GM19328 (cell line): ENCODE data around the gene FERMT1.

Source experiments
- ATAC-seq: cut with Tn5 transposase; IDR thresholded peaks from one replicate; pipeline ENCODE4 v1.9.1; 2021; ENCODE audit warnings: mild to moderate bottlenecking, moderate library complexity; ENCODE audit not compliant: unreplicated experiment

The FERMT1 gene, protein sequence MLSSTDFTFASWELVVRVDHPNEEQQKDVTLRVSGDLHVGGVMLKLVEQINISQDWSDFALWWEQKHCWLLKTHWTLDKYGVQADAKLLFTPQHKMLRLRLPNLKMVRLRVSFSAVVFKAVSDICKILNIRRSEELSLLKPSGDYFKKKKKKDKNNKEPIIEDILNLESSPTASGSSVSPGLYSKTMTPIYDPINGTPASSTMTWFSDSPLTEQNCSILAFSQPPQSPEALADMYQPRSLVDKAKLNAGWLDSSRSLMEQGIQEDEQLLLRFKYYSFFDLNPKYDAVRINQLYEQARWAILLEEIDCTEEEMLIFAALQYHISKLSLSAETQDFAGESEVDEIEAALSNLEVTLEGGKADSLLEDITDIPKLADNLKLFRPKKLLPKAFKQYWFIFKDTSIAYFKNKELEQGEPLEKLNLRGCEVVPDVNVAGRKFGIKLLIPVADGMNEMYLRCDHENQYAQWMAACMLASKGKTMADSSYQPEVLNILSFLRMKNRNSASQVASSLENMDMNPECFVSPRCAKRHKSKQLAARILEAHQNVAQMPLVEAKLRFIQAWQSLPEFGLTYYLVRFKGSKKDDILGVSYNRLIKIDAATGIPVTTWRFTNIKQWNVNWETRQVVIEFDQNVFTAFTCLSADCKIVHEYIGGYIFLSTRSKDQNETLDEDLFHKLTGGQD

DNA sequence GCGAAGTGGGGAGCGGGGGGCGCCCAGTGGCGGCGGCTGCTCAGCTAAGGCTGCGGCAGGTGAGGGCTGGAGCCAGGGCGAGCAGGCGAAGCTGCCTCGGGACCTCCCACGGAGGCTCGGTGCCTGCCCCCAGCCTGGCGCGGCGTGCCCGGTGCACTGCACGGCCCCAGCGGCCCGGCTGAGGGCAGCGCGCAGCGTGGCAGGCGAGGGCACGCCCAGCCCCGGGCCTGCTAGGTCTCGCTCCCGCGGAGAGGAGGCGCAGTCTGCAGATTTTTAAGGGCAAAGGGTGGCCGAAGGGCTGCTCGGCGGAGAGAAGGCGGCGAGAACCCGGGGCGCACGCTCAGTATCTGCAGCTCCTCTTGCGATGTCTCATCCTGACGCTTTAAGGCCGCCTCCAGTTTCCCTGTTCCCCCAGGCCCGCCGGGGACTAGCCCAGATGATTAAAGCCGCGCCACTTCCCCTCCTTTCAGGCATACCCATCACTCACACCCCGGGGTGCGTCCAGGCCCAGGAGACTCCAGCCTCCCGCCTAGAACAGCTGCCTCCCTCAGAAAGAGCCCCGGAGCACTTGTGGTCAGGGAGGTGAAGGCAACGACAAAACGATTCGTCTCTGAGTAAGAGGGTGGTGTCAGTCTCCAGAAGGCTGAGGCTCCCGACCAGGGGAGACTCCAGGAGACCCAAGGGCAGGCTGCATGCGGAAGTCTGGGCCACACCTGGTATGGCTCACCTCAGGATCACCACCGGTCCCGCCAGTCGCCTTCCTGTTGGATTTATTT is at the start of gene FERMT1:
TSS of gene FERMT1 (minus strand) at position 158 of the 776 bp plus-strand sequence. CDS start 3,476 bp downstream, outside the sequence.
- no peak for ATAC-seq

DNA sequence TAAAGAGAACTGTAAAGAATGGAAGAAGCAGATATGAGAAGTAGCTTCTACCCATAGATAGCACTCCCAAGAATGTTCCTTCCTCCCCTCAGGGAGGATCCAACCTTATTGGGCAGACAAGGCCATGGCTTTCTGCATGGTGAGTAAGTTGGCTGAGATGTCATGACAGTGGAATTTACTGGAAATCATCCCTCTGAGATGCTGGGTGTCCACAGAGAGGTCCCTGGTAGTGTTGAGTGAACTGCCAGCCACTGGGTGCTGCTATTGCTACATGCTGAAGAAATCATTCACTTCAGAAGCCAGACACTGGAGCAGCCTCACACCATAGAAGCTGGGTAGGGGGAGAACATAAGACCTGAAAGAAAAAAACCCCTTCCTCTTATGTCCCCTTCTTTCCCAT is 46.4 kb upstream of the FERMT1 start:
- ATAC-seq = no peak

DNA sequence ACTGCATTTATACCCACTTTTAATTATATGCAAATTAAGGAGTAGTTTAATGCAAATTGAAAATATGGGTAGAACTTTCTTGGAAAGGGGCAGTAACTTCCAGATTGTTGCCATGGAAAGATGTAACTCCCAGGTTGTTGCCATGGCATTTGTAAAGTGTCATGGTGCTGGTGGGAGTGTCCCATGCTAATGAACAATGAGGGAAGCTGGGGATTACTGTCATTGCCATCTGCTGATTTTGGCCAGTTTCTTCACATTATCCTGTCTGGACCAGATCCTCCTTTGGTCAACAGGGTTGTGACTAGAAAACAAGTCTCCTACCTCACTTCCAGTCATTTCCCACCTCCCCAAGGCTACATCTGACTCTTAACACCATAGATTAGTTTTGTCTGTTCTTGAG is 45.4 kb upstream of the FERMT1 start:
- ATAC-seq = no peak

DNA sequence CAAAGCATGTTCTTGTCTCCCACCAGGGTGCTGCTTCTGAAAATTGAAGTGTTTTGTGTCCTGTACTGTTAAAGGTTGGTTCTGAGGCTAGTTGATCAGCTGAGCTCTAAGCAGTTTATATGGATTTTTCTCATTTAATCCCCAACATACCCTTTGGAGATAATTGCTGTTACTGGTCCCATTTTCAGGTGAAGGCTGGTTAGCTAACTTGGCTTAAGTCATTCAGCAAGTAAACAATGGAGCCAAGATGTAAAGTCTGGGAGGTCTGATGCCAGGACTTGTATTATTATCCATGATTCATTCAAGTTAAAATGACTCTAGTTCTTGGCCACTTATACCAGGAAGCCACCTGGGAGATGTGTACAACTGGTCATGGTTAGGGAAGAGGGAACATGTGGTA is 42.5 kb upstream of the FERMT1 start:
- ATAC-seq = no peak

DNA sequence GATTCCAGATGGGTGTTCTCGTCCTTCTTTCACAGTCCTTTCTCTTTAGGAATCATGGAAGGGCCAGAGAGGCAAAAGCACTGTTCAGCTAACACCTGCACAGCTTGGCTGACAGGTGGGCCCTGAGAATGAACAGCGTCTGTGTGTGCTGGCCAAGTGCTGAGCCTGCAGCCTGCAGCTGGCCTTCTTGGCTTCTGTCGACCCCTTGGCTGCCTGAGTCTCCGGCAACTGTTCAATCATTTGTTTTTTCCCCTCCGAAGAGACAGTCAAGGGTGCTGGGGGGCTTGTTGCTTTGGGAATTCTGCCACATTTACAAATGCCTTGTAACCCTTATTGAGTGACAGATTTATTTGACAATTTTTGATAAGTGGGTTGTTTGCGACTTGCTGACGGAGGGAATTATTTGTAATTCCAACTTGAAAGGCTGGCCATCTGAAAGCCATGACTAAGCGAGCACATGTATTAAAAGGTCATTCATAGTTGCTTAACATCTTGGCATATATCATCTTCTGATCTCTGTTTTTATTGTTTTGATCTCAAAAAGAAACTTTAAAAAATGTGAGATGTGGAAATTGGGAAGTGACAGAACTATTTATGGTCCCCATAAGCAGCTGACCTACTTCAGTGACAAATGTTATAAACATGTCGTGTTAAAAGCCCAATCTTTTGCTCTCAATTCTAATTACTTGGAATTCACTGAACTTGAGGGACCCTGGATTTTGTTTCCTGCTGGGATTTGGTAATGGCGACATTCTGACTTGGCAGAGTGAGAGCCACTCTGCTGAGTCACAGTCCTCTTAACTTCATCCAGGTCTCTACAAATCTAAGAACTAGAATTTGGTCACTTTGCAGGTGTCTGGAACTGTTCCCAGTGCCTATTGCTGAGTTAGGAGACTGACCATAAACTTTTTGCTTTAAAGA is 41.9 kb upstream of the FERMT1 start:
- ATAC-seq = no peak

DNA sequence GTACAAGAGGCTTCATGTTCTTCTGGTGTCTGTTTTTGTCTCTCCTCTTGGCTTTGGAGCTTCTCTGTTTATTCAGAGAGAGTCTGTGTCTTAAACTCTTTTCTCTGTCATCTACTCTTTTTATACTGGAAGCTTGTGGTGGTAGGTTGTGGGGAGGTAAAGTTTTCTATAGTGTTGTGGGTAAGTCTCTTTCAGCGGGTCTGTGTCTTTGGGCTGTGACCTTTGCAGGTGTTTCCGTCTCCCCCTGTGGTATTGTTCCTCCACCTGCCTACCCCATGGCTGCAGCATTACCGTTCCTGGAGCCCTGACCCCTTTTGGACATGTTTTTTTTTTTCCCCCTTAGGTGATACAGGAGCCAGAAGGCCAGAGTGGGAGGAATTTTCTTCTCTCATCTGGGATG is 37.9 kb upstream of the FERMT1 start:
- no peak for ATAC-seq

DNA sequence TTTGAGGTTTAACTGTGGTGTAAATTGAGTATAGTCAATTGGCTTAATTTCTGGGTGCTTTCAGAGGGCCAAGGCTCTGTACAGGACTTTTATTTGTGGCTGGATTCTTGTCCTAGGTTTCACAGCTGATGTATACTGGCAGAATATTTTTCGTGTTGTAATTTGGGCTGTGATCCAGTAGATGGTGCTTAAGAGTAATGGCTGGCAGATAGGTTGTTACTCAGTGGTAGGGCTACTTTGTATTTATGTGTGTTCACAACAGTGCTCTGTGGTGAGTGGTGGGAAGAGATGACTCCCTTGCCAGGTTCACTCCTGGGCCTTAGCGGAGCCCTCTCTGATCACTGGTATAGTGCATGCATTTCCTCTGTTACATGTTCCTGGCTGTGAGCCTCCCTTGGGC is 34.5 kb upstream of the FERMT1 start:
- no peak for ATAC-seq

DNA sequence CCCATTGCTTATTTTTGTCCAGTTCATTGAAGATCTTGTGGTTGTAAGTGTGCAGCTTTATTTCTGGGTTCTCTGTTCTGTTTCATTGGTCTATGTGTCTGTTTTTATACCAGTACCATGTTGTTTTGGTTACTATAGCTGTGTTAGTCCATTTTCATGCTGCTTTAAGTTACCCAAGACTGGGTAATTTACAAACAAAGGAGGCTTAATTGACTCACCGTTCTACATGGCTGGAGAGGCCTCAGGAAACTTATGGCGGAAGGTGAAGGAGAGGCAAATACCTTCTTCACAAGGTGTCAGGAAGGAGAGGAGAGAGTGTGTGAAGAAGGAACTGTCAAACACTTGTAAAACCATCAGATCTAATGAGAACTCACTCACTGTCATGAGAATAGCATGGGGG is 29.9 kb upstream of the FERMT1 start:
- ATAC-seq = no peak

DNA sequence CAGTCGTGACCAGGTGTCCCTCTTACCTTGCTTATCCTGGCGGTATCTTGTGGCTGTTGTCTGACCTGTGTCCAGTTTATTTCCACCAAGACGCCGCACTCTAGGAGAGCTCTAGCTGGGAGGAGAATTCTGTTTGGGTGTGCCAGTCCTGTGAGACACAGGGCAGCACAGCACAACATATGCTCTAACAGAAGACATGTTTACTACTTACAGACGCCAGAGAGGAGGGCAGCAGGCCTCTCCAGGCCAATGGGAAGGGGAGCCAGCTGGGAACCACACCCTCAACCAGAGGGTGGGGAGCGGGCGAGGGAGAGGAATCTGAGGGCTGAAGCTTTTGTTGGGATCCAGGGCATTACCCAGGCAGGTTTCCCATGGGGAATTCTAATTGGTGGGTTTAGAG is 25.2 kb upstream of the FERMT1 start:
- ATAC-seq = no peak

DNA sequence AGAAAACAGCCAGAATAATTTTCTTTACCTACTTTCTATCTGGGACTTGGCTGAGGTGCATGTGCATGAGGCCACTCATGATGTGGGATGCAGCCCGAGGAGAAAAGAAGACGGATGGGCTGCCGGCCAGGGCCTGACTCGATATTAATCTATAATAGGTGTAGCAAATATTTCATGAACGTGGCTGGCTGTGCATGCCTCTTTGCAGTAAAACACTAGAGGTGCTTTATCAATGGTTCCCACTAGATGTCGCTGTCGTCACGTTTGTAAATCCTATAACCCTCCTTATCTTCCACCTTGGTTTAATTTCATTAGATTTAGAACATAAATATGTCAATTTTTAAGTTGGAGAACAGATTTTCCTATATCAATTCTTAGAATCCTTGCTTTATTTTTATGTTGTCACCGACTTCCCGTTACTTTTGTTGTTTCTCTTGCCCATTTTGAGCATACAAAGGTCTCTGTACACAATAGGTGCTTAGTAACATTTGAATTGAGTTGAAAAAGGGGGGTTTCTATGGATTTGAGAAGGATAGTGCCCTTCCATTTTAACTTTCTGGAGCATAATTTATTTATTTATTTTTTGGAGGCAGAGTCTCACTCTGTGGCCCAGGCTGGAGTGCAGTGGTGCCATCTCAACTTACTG is 19.6 kb upstream of the FERMT1 start:
- ATAC-seq = no peak

DNA sequence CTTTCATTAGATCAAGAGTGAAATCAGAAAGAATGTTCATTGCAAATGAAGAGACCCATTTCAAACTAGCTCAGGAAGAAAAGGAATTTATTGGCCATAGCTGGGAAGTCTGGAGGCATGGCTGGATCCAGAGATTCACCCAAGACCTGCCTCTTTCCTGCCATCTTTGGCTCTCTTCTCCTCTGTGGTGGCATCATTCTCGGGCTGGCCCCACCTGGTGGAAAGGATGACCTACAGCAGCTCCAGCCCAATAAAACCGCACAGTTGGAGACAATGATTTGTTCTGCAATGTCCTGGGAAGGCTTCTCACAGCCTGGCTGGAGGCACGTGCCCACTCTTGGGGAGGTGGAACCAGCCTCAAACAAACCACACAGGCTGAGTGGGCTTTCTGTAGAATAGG is 18.1 kb upstream of the FERMT1 start:
- ATAC-seq = no peak

DNA sequence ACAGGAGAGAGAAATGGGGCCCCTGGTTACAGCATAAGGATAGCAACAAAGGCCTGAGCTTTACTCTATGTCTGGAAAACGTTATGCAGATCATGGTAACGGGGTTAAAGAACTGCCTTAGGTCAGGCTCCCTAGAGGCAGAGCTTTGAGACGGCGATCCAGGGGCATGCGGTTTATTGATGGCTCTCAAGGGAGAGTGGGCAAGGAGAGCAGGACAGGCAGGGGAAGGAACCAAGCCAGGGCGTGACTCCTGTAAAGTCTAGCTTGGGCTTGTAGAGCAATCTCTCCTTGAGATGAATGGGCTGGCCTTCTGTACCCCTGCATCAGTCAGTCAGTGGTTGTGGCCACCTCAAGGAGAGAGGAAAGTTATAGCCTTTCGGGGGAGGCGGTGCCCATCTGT is 12.5 kb upstream of the FERMT1 start:
- no peak for ATAC-seq

DNA sequence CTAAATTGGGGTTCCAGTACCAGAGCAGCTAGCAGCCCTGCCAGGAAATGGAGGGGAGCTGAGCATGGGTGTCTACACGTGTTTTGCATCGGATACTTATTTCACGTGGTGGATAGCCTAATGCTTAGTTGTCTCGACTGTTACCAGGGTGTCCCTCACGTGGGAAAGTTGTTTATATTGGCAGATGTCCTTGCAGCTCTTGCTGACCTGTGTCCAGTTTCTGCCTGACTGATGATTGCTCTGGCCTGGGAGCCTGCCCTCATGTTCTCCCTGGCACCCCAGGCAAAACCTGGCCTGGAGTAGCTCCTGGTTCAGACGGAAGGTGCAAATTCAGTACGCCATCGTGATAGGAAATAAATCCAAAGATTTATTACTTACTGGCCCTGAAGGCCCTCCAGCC is 11.8 kb upstream of the FERMT1 start:
- no peak for ATAC-seq

DNA sequence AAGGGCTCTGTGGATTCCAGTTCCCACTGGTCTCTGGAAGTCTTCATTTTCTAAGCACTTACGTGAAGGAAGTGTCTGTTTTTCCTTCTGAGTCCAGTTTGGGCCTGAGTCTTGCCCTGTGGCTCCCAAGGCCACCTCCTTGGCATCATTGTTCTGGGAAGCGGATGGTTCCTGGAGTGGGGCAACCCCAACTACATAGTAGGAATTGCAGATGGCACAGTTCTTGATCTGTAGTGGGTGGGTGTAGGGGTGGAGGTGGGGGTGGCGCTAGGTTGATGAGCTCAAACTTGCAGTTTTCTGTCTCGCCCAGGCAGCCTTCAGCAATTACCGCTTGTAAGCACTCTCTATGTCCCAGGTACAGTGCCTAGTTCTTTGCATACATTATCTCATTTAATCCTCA is 7.2 kb upstream of the FERMT1 start:
- no peak for ATAC-seq

DNA sequence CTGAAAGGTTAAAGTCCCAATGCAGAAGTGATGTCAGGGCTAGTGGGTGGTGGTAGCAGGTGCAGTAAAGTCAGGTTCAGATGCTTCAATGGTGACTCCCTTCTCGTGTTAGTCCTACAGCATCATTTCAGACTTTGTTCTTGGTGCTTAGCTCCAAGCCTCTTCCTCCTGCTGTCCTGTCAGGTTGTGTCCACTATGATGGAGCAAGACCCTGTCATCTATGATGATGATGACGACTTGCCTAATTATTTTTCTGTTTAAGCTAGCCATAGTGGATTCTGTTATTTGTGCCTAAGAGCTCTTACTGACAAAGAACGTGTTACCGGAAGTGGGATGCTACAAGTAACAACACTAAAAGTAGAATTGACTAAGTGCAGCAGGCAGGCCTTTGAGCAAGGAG is 5.0 kb upstream of the FERMT1 start:
- ATAC-seq = no peak

DNA sequence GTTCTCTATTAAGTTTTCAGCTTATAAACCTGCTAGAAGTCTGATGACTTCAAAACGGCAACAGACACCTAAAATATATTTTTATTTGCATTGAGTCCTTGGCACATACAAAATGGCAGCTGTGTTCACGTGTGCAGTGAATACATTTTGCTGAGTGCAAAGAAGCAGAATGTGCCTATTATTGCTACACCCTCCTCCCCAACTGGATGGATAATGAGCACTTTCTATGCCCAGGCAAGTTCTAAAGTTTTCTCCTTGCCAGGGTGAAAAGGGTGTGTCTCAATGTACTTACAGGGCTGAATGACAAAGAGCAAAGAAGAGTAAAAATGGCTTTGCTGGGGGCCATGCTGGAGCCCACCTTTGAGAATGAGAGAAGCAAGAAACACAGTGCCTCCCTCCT is 4.0 kb upstream of the FERMT1 start:
- ATAC-seq = no peak

DNA sequence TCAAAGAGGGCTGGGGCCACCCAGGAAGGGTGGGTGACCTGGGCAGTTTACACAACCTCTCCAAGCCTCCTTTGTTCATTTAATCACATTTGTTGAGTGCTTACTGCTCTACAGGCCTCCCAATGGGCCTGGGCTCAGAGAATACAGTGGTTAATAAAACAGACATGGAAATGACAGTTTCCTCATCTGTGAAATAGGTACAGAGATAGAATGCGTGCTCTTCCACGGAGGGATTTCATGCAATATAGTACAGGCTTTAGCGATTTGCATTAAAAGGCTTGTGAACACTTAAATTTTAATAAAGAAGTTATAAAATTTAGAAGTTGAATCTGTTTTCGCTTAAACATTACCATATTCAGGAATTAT is 802 bp upstream of the FERMT1 start:
- no peak for ATAC-seq

DNA sequence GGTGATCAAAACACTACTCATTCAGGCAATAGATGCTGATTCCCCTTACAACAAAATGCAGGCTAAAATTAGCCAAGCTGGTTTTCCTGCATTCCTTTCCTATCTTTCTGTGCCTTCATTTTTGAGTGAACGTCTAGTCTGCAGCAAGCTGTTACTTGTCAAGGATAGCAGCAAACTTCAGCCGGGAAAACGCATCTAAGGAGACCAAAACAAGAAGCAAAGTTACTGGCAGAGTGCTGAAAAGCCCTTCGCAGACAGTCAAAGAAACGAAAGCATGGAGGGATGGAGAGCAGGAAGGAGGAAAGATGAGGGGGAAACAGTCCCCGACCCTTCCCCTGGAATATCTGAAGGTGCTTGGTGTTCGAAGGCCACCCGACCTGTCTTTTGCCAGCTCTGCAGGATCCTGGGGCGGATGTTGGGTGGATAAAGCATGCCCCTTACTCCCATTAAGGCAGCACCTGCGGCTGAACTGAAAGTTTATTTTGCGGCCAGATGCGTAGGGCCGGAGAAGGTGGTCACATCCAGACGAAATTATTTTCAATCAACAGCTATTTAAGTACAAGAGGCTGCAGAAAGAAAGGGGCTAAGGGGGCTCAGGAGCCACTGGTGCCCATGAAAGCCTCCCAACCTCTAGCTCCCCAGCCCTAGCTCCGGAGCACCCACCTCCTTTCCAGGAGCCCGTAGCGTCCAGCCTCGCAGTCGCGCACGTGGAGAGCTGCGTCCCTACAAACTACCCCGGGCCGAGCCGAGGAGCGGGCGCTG is 538 bp downstream of the FERMT1 start:
- no peak for ATAC-seq

DNA sequence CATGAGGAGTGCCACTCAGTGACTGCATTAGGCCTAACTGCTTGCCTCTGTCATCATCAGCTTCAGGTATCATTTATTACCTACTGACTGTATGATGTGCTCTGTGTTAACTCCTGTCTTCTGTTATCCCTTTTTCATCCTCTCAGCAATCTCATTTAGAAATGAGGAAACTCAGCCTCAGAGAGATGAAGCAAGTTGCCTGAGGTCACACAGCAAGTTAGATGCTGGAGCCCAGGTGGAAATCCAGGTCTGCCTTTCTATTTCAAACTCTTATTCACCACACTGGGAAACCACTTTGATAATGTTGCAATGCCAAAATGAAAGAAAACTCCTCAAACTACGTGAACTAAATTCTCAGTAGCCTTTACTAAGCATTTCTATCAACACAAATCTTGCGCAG is 1.3 kb downstream of the FERMT1 start:
- no peak for ATAC-seq
